Thymus (tissue), 14 donors: ENCODE measurements around the gene SEMA4B. TPM values are rescaled to one million over a fixed set of nuclear protein-coding genes. Genes with fewer than 3 reads are reported as not detected.

Experiments used
- DNase-seq, 9 donors: peaks; one replicate each; pipeline ENCODE4 v3.0.0-alpha.2; 2013; ENCODE audit warnings: low spot score in 9 of 9, low read depth in 6 of 9, missing footprints in 1 of 9
- H3K27ac ChIP-seq, 2 donors: one replicate each; pipeline ENCODE4 v1.5.1; 2013; ENCODE audit warnings: control low read depth in 1 of 2, low read depth in 1 of 2, low read length in 1 of 2, mild to moderate bottlenecking in 1 of 2, moderate library complexity in 1 of 2
- H3K27me3 ChIP-seq, 2 donors: one replicate each; pipeline ENCODE4 v1.5.1; 2013; ENCODE audit warnings: low read length in 1 of 2; ENCODE audit not compliant: control insufficient read depth in 2 of 2, insufficient read depth in 1 of 2
- H3K36me3 ChIP-seq, 2 donors: one replicate each; pipeline ENCODE4 v1.5.1; 2013; ENCODE audit warnings: low read length in 1 of 2, mild to moderate bottlenecking in 1 of 2, moderate library complexity in 1 of 2; ENCODE audit not compliant: control insufficient read depth in 2 of 2, insufficient read depth in 2 of 2
- H3K4me1 ChIP-seq, 2 donors: one replicate each; pipeline ENCODE4 v1.5.1; 2013; ENCODE audit warnings: low read length in 2 of 2; ENCODE audit not compliant: control insufficient read depth in 2 of 2, insufficient read depth in 2 of 2
- H3K4me3 ChIP-seq, 2 donors: one replicate each; pipeline ENCODE4 v1.5.1; 2013; ENCODE audit warnings: low read length in 2 of 2, control low read depth in 1 of 2, mild to moderate bottlenecking in 1 of 2
- H3K9me3 ChIP-seq, 2 donors: one replicate each; pipeline ENCODE4 v1.5.1; 2013; ENCODE audit warnings: low read length in 1 of 2, mild to moderate bottlenecking in 1 of 2; ENCODE audit not compliant: control insufficient read depth in 2 of 2, insufficient read depth in 1 of 2
- WGBS: extraction: QIAGEN DNeasy Blood & Tissue Kit; methylation state at CpG from one replicate; pipeline ENCODE4 v1.1.7; 2013; 5-methylcytosine and 5-hydroxymethylcytosine counted together
- long read RNA-seq, 10 donors: transcript quantifications; one replicate each; lab custom pipeline, GENCODE V29; 2026
- polyA plus RNA-seq: library from polyadenylated mRNA; stranded (reverse); fragments of 200-250 nt; gene quantifications from one replicate; pipeline ENCODE4 v1.2.3, GENCODE V29; 2013
- total RNA-seq: library from RNA; stranded (reverse); fragments of 120-200 nt; gene quantifications from one replicate; pipeline ENCODE4 v1.2.4, GENCODE V29; 2013
- donor health status: healthy.

SEMA4B gene
- total RNA-seq (6.5 TPM), polyA plus RNA-seq (32.8 TPM)
- long read RNA-seq, donor 1, partial matches to known transcripts: 0 of 1 reads
- long read RNA-seq, donor 1, other reads (novel, unspliced or antisense): 0 of 1 reads
- long read RNA-seq, donor 2: 0 reads
- long read RNA-seq, donor 3, partial matches to known transcripts: 0 of 3 reads
- long read RNA-seq, donor 3, other reads (novel, unspliced or antisense): 0 of 3 reads
- long read RNA-seq, donor 4: 0 reads
- long read RNA-seq, donor 5, transcript SEMA4B-201 (15 exons, 3,781 nt): major isoform, 5 of 6 reads
- long read RNA-seq, donor 5, partial matches to known transcripts: 0 of 6 reads
- long read RNA-seq, donor 5, other reads (novel, unspliced or antisense): 0 of 6 reads
- long read RNA-seq, donor 6, partial matches to known transcripts: 0 of 3 reads
- long read RNA-seq, donor 6, other reads (novel, unspliced or antisense): 0 of 3 reads
- long read RNA-seq, donor 7, partial matches to known transcripts: 0 of 2 reads
- long read RNA-seq, donor 7, other reads (novel, unspliced or antisense): 0 of 2 reads
- long read RNA-seq, donor 8, partial matches to known transcripts: 0 of 2 reads
- long read RNA-seq, donor 8, other reads (novel, unspliced or antisense): 0 of 2 reads
- long read RNA-seq, donor 9, partial matches to known transcripts: 0 of 2 reads
- long read RNA-seq, donor 9, other reads (novel, unspliced or antisense): 0 of 2 reads
- long read RNA-seq, donor 10, partial matches to known transcripts: 0 of 2 reads
- long read RNA-seq, donor 10, other reads (novel, unspliced or antisense): 0 of 2 reads

- WGBS: under 1% methylated on average over 87 of the region's 88 CpGs
- Histone ChIP-seq H3K4me3 (peak within 1 kb of the TSS; percentile 70 to 91), H3K27ac (peak within 1 kb of the TSS in 1 of 2 donors; percentile 48), H3K4me1 (peaks cover 15 to 26% of the 10 kb centered on the region in 2 donors), H3K36me3 (peaks cover 10 to 16% of the 10 kb centered on the region in 2 donors), H3K9me3 (no peaks in the 10 kb centered on the region), H3K27me3 (peaks cover 0 to 9% of the 10 kb centered on the region in 2 donors)
- DNase-seq: peak in 7 of 9 donors; percentile 48 to 88 (median 74)
Measured at GRCh38 chr15:90201130-90201943, at the start of gene SEMA4B. Gene SEMA4B (plus strand): TSS chr15:90201330. CDS start chr15:90201579, 249 bp downstream.

GRCh38 chr15:90151989-90152645 is 49.0 kb upstream of the SEMA4B start:
- no peak overlapping the region for H3K4me3 ChIP-seq
- H3K36me3 ChIP-seq: no peaks in the 10 kb centered on the region
- H3K4me1 ChIP-seq: peaks cover 0 to 5% of the 10 kb centered on the region in 2 donors
- H3K27me3 ChIP-seq: no peaks in the 10 kb centered on the region
- H3K9me3 ChIP-seq: no peaks in the 10 kb centered on the region
- no peak for DNase-seq
- 84% methylated on average over 10 of the region's 10 CpGs for WGBS
- H3K27ac ChIP-seq: no peak overlapping the region

GRCh38 chr15:90153658-90154057 is 47.5 kb upstream of the SEMA4B start:
- Histone ChIP-seq H3K27ac (no peak overlapping the region), H3K4me1 (peaks cover 0 to 11% of the 10 kb centered on the region in 2 donors), H3K27me3 (no peaks in the 10 kb centered on the region), H3K9me3 (no peaks in the 10 kb centered on the region), H3K4me3 (no peak overlapping the region), H3K36me3 (no peaks in the 10 kb centered on the region)
- no peak for DNase-seq
- WGBS: over 99% methylated on average over 6 of the region's 6 CpGs

- DNase-seq: no peak
- no peak overlapping the region for H3K4me3 ChIP-seq
- 96% methylated on average over 5 of the region's 5 CpGs for WGBS
Measured at GRCh38 chr15:90154246-90154645, 46.9 kb upstream of the SEMA4B start.

GRCh38 chr15:90154861-90155626 is 46.1 kb upstream of the SEMA4B start:
- Histone ChIP-seq H3K36me3 (no peaks in the 10 kb centered on the region), H3K4me3 (no peak overlapping the region), H3K27ac (no peak overlapping the region), H3K9me3 (no peaks in the 10 kb centered on the region), H3K27me3 (no peaks in the 10 kb centered on the region), H3K4me1 (peaks cover 0 to 14% of the 10 kb centered on the region in 2 donors)
- 97% methylated on average over 16 of the region's 16 CpGs for WGBS
- DNase-seq: no peak

More at GRCh38 chr15:90154246-90154645, 46.9 kb upstream of the SEMA4B start:
- Histone ChIP-seq H3K36me3 (no peaks in the 10 kb centered on the region), H3K27ac (no peak overlapping the region), H3K27me3 (no peaks in the 10 kb centered on the region), H3K9me3 (no peaks in the 10 kb centered on the region), H3K4me1 (peaks cover 0 to 12% of the 10 kb centered on the region in 2 donors)

GRCh38 chr15:90159213-90159612 is 41.9 kb upstream of the SEMA4B start:
- Histone ChIP-seq H3K4me1 (peaks cover 0 to 9% of the 10 kb centered on the region in 2 donors), H3K36me3 (no peaks in the 10 kb centered on the region), H3K9me3 (no peaks in the 10 kb centered on the region), H3K27me3 (no peaks in the 10 kb centered on the region), H3K4me3 (no peak overlapping the region), H3K27ac (no peak overlapping the region)
- 96% methylated on average over 2 of the region's 2 CpGs for WGBS
- DNase-seq: no peak

- Histone ChIP-seq H3K27me3 (no peaks in the 10 kb centered on the region), H3K4me3 (no peak overlapping the region), H3K9me3 (no peaks in the 10 kb centered on the region), H3K36me3 (no peaks in the 10 kb centered on the region), H3K4me1 (peaks cover 0 to 15% of the 10 kb centered on the region in 2 donors), H3K27ac (peak overlapping the region; percentile 32 to 39)
- DNase-seq: no peak
- WGBS: 93% methylated on average over 14 of the region's 14 CpGs
Measured at GRCh38 chr15:90160781-90161727, 40.1 kb upstream of the SEMA4B start.
